Measurements from ENCODE around the gene FANCG.

Gene FANCG

GRCh38 chr9:35079426-35080341, at the start of gene FANCG:
TSS of gene FANCG (minus strand) at chr9:35079942. CDS start at chr9:35079524, 418 bp downstream.
- Histone ChIP-seq H3K27ac (peak within 1 kb of the TSS in 20 of 21 experiments; percentile 1 to 89 (median 72)), H3K4me3 (peak within 1 kb of the TSS; percentile 50 to 89 (median 53))

- peak overlapping the region in 5 of 7 experiments; percentile 49 to 63 (median 57) for H3K4me3 ChIP-seq
- peak overlapping the region in 16 of 21 experiments; percentile 3 to 97 (median 86) for H3K27ac ChIP-seq
These were observed 37.3 kb upstream of the FANCG start for GRCh38 chr9:35116898-35117551.

- Histone ChIP-seq H3K27ac (peak overlapping the region in 18 of 21 experiments; percentile 14 to 97 (median 90)), H3K4me3 (peak overlapping the region; percentile 49 to 63 (median 57))
These were observed 36.8 kb upstream of the FANCG start for GRCh38 chr9:35116539-35116897.

- peak within 1 kb of the TSS; percentile 49 to 63 (median 57) for H3K4me3 ChIP-seq
- peak within 1 kb of the TSS; percentile 36 to 97 (median 90) for H3K27ac ChIP-seq
These were observed 36.2 kb upstream of the FANCG start, which contains the start of gene ATOSB for GRCh38 chr9:35115680-35116538. TSS of gene ATOSB (minus strand) at chr9:35115862. CDS start at chr9:35108274, 7,588 bp downstream.

GRCh38 chr9:35114840-35115628, 35.3 kb upstream of the FANCG start:
- Histone ChIP-seq H3K4me3 (peak overlapping the region; percentile 49 to 63 (median 57)), H3K27ac (peak overlapping the region; percentile 36 to 97 (median 90))

- Histone ChIP-seq H3K27ac (peak overlapping the region; percentile 36 to 97 (median 90)), H3K4me3 (peak overlapping the region; percentile 49 to 63 (median 57))
These were observed 34.5 kb upstream of the FANCG start for GRCh38 chr9:35114113-35114839.

- Histone ChIP-seq H3K27ac (peak overlapping the region in 20 of 21 experiments; percentile 68 to 97 (median 87)), H3K4me3 (peak overlapping the region in 4 of 7 experiments; percentile 14 to 75 (median 62))
These were observed 32.7 kb upstream of the FANCG start for GRCh38 chr9:35112257-35113020.

- peak overlapping the region; percentile 53 to 83 (median 65) for H3K4me3 ChIP-seq
- peak overlapping the region; percentile 66 to 97 (median 91) for H3K27ac ChIP-seq
These were observed 31.5 kb upstream of the FANCG start for GRCh38 chr9:35111001-35111933.

- H3K4me3 ChIP-seq = peak overlapping the region in 5 of 7 experiments; percentile 58 to 75 (median 65)
These were observed 30.6 kb upstream of the FANCG start for GRCh38 chr9:35110327-35110761.

GRCh38 chr9:35108946-35109575, 29.3 kb upstream of the FANCG start:
- H3K4me3 ChIP-seq = no peak overlapping the region
- H3K27ac ChIP-seq = peak overlapping the region in 1 of 21 experiments; percentile 93

More at GRCh38 chr9:35110327-35110761, 30.6 kb upstream of the FANCG start:
- H3K27ac ChIP-seq = peak overlapping the region in 15 of 21 experiments; percentile 81 to 97 (median 93)

- Histone ChIP-seq H3K4me3 (no peak overlapping the region), H3K27ac (peak overlapping the region in 1 of 21 experiments; percentile 93)
These were observed 28.7 kb upstream of the FANCG start for GRCh38 chr9:35108461-35108860.

- Histone ChIP-seq H3K27ac (peak overlapping the region in 1 of 21 experiments; percentile 93), H3K4me3 (no peak overlapping the region)
These were observed 27.9 kb upstream of the FANCG start for GRCh38 chr9:35107297-35108290.

- peak overlapping the region in 1 of 21 experiments; percentile 43 for H3K27ac ChIP-seq
- no peak overlapping the region for H3K4me3 ChIP-seq
These were observed 26.6 kb upstream of the FANCG start for GRCh38 chr9:35106343-35106730.
